HUES6 (cell line): ENCODE data around the gene DZIP1L.

Experiments used
- H3K27ac ChIP-seq: 2 replicates; pipeline ENCODE4 v1.7.0; 2013; ENCODE audit warnings: low read depth, mild to moderate bottlenecking, low read length, inconsistent platforms
- H3K27me3 ChIP-seq: 2 replicates; pipeline ENCODE4 v1.6.1; 2013; ENCODE audit warnings: low read length; ENCODE audit not compliant: control insufficient read depth, insufficient read depth
- H3K36me3 ChIP-seq: 2 replicates; pipeline ENCODE4 v1.6.1; 2013; ENCODE audit warnings: low read length; ENCODE audit not compliant: control insufficient read depth, insufficient read depth
- H3K4me1 ChIP-seq: 2 replicates; pipeline ENCODE4 v1.6.1; 2013; ENCODE audit warnings: low read length; ENCODE audit not compliant: control insufficient read depth, insufficient read depth
- H3K4me3 ChIP-seq: 2 replicates; pipeline ENCODE4 v1.5.1; 2013; ENCODE audit warnings: low read depth, low read length
- H3K9ac ChIP-seq: one replicate; pipeline ENCODE4 v1.6.1; 2013; ENCODE audit warnings: mild to moderate bottlenecking, low read length
- H3K9me3 ChIP-seq: 2 replicates; pipeline ENCODE4 v1.6.1; 2013; ENCODE audit warnings: low read depth, low read length; ENCODE audit not compliant: control insufficient read depth, insufficient read depth

DZIP1L gene

GRCh38 chr3:138051947-138052802 lies 63.2 kb downstream of the DZIP1L start:
- Histone ChIP-seq H3K9ac (no peak overlapping the region), H3K36me3 (no peaks in the 10 kb centered on the region), H3K4me1 (peaks cover 7% of the 10 kb centered on the region), H3K27me3 (no peaks in the 10 kb centered on the region), H3K27ac (no peak overlapping the region), H3K9me3 (no peaks in the 10 kb centered on the region), H3K4me3 (no peak overlapping the region)

- H3K27me3 ChIP-seq: no peaks in the 10 kb centered on the region
- no peak overlapping the region for H3K4me3 ChIP-seq
- peaks cover 13% of the 10 kb centered on the region for H3K4me1 ChIP-seq
- H3K36me3 ChIP-seq: no peaks in the 10 kb centered on the region
- no peak overlapping the region for H3K9ac ChIP-seq
- no peak overlapping the region for H3K27ac ChIP-seq
- H3K9me3 ChIP-seq: no peaks in the 10 kb centered on the region
Measured at GRCh38 chr3:138049157-138049919, 66.1 kb downstream of the DZIP1L start.

- H3K27ac ChIP-seq: no peak overlapping the region
- H3K9ac ChIP-seq: no peak overlapping the region
- no peaks in the 10 kb centered on the region for H3K36me3 ChIP-seq
- no peak overlapping the region for H3K4me3 ChIP-seq
- no peaks in the 10 kb centered on the region for H3K27me3 ChIP-seq
- H3K4me1 ChIP-seq: peaks cover 13% of the 10 kb centered on the region
- H3K9me3 ChIP-seq: no peaks in the 10 kb centered on the region
Measured at GRCh38 chr3:138047596-138048158, 67.7 kb downstream of the DZIP1L start.

GRCh38 chr3:138046955-138047354 lies 68.5 kb downstream of the DZIP1L start:
- Histone ChIP-seq H3K4me1 (peaks cover 13% of the 10 kb centered on the region), H3K9ac (no peak overlapping the region), H3K9me3 (no peaks in the 10 kb centered on the region), H3K36me3 (no peaks in the 10 kb centered on the region), H3K27ac (no peak overlapping the region), H3K4me3 (no peak overlapping the region), H3K27me3 (no peaks in the 10 kb centered on the region)

GRCh38 chr3:138046085-138046484 lies 69.3 kb downstream of the DZIP1L start:
- no peaks in the 10 kb centered on the region for H3K36me3 ChIP-seq
- H3K9ac ChIP-seq: no peak overlapping the region
- H3K27ac ChIP-seq: no peak overlapping the region
- peaks cover 13% of the 10 kb centered on the region for H3K4me1 ChIP-seq
- no peaks in the 10 kb centered on the region for H3K9me3 ChIP-seq
- H3K27me3 ChIP-seq: no peaks in the 10 kb centered on the region
- H3K4me3 ChIP-seq: no peak overlapping the region

GRCh38 chr3:138043266-138044029 lies 72.0 kb downstream of the DZIP1L start:
- Histone ChIP-seq H3K9me3 (no peaks in the 10 kb centered on the region), H3K27me3 (no peaks in the 10 kb centered on the region), H3K4me3 (no peak overlapping the region), H3K4me1 (peaks cover 13% of the 10 kb centered on the region), H3K36me3 (no peaks in the 10 kb centered on the region), H3K9ac (no peak overlapping the region), H3K27ac (no peak overlapping the region)

GRCh38 chr3:138042043-138042442 lies 73.4 kb downstream of the DZIP1L start:
- H3K27ac ChIP-seq: no peak overlapping the region
- H3K4me3 ChIP-seq: no peak overlapping the region
- H3K36me3 ChIP-seq: no peaks in the 10 kb centered on the region
- no peaks in the 10 kb centered on the region for H3K27me3 ChIP-seq
- no peaks in the 10 kb centered on the region for H3K9me3 ChIP-seq
- no peak overlapping the region for H3K9ac ChIP-seq
- H3K4me1 ChIP-seq: peaks cover 5% of the 10 kb centered on the region

- no peaks in the 10 kb centered on the region for H3K9me3 ChIP-seq
- no peaks in the 10 kb centered on the region for H3K27me3 ChIP-seq
- no peaks in the 10 kb centered on the region for H3K4me1 ChIP-seq
- H3K4me3 ChIP-seq: no peak overlapping the region
- H3K9ac ChIP-seq: no peak overlapping the region
- H3K36me3 ChIP-seq: no peaks in the 10 kb centered on the region
- no peak overlapping the region for H3K27ac ChIP-seq
Measured at GRCh38 chr3:138038725-138039462, 76.5 kb downstream of the DZIP1L start.

GRCh38 chr3:138036572-138036971 lies 78.8 kb downstream of the DZIP1L start:
- no peak overlapping the region for H3K4me3 ChIP-seq
- H3K9ac ChIP-seq: no peak overlapping the region
- no peaks in the 10 kb centered on the region for H3K36me3 ChIP-seq
- H3K9me3 ChIP-seq: no peaks in the 10 kb centered on the region
- no peaks in the 10 kb centered on the region for H3K27me3 ChIP-seq
- H3K27ac ChIP-seq: no peak overlapping the region
- H3K4me1 ChIP-seq: no peaks in the 10 kb centered on the region

GRCh38 chr3:138034918-138035317 lies 80.5 kb downstream of the DZIP1L start:
- Histone ChIP-seq H3K36me3 (no peaks in the 10 kb centered on the region), H3K4me1 (no peaks in the 10 kb centered on the region), H3K9ac (no peak overlapping the region), H3K27me3 (no peaks in the 10 kb centered on the region), H3K27ac (no peak overlapping the region), H3K4me3 (no peak overlapping the region), H3K9me3 (no peaks in the 10 kb centered on the region)
